Keratinocyte (primary cell): ENCODE measurements around the gene MALRD1.

Experiments used
- EZH2 ChIP-seq: IDR thresholded peaks from one replicate; pipeline ENCODE4 v1.6.1; 2012; ENCODE audit warnings: inconsistent platforms, mild to moderate bottlenecking, low read length, moderate library complexity
- TF ChIP-seq, protein P1 (sequence below), 3 experiments: IDR thresholded peaks in 1 of 3; conservative IDR thresholded peaks in 1 of 3; optimal IDR thresholded peaks in 1 of 3; 2 replicates in 2 of 3; 3 replicates in 1 of 3; pipeline versions ENCODE3 to v1.5.1; 2011; ENCODE audit warnings: low read length in 3 of 3, mild to moderate bottlenecking in 3 of 3, moderate library complexity in 2 of 3, control low read depth in 1 of 3, inconsistent platforms in 1 of 3; ENCODE audit not compliant: insufficient read depth in 2 of 3; ENCODE audit errors: extremely low read depth in 1 of 3

DNA sequence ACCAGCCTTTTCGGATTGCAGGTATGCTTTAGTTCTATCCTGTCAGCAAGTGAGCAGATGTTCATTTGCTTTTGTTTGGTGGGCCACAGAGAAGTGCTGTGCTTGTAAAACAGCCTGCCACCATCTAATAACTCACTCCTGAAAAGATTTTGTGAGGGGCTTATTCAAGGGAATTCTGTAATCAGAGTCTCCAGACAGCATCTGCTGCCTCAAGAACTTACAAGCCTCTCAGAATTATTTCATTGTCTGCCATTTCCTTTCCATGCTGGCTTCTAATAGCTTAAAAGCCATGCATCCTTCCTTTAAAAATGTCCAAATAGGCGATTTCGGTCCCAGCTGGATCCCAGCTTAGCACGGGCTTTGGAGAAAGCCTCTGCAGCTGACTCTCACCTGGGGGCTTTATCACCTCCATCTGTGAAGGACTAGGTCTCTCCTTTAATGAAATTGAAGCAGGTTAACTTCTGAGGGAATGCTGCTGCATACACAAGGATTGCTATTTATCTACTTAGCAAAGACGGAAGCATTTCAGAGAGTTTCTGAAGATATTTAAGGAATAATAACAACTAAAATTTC lies 48.0 kb downstream of the MALRD1 start:
- TF ChIP-seq, protein P1, sequence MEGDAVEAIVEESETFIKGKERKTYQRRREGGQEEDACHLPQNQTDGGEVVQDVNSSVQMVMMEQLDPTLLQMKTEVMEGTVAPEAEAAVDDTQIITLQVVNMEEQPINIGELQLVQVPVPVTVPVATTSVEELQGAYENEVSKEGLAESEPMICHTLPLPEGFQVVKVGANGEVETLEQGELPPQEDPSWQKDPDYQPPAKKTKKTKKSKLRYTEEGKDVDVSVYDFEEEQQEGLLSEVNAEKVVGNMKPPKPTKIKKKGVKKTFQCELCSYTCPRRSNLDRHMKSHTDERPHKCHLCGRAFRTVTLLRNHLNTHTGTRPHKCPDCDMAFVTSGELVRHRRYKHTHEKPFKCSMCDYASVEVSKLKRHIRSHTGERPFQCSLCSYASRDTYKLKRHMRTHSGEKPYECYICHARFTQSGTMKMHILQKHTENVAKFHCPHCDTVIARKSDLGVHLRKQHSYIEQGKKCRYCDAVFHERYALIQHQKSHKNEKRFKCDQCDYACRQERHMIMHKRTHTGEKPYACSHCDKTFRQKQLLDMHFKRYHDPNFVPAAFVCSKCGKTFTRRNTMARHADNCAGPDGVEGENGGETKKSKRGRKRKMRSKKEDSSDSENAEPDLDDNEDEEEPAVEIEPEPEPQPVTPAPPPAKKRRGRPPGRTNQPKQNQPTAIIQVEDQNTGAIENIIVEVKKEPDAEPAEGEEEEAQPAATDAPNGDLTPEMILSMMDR (optimal IDR thresholded peaks at IDR 0.05 in 1 of 3, IDR thresholded peaks at IDR 0.05 in 1 of 3, conservative IDR thresholded peaks at IDR 0.05 in 1 of 3; ENCODE audit: extremely low read depth in 1 of 3, insufficient read depth in 2 of 3, low read length in 3 of 3), result no peak
- TF ChIP-seq EZH2, result no peak
